SK-N-SH treated with all-trans-retinoic acid at 6 μM for 48 hours (cell line): ENCODE measurements around the gene TF.

ENCODE experiments used
- CREB5 ChIP-seq: fragments of 250-450 bp; sonication (Bioruptor Pico); IDR thresholded peaks from 2 replicates; pipeline ENCODE4 v1.5.1; 2020; ENCODE audit warnings: low read depth, mild to moderate bottlenecking, moderate library complexity
- PATZ1 ChIP-seq: fragments of 250-450 bp; sonication (Bioruptor Pico); IDR thresholded peaks from 2 replicates; pipeline ENCODE4 v1.8.0; 2020; ENCODE audit warnings: mild to moderate bottlenecking, moderate library complexity, borderline replicate concordance
- ZFP3 ChIP-seq: fragments of 250-450 bp; sonication (Bioruptor Pico); IDR thresholded peaks from 2 replicates; pipeline ENCODE4 v1.5.0; 2020; ENCODE audit warnings: mild to moderate bottlenecking, moderate library complexity

GRCh38 chr3:133773732-133774131 lies 27.5 kb downstream of the TF start:
- no peak for TF ChIP-seq ZFP3 (CRISPR knock-in tag)
- no peak for TF ChIP-seq CREB5 (CRISPR knock-in tag)
- no peak for TF ChIP-seq PATZ1 (CRISPR knock-in tag)
